ENCODE measurements around the gene CSAG1. TPM values are rescaled to one million over a fixed set of nuclear protein-coding genes. Genes with fewer than 3 reads are reported as not detected.
"Not testable (repeated sequence)": the region's sequence is repeated elsewhere in the genome, so short reads cannot be mapped to it uniquely, and the experiment has no call there.

CSAG1 gene, protein sequence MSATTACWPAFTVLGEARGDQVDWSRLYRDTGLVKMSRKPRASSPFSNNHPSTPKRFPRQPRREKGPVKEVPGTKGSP
- total RNA-seq: not detected

DNA sequence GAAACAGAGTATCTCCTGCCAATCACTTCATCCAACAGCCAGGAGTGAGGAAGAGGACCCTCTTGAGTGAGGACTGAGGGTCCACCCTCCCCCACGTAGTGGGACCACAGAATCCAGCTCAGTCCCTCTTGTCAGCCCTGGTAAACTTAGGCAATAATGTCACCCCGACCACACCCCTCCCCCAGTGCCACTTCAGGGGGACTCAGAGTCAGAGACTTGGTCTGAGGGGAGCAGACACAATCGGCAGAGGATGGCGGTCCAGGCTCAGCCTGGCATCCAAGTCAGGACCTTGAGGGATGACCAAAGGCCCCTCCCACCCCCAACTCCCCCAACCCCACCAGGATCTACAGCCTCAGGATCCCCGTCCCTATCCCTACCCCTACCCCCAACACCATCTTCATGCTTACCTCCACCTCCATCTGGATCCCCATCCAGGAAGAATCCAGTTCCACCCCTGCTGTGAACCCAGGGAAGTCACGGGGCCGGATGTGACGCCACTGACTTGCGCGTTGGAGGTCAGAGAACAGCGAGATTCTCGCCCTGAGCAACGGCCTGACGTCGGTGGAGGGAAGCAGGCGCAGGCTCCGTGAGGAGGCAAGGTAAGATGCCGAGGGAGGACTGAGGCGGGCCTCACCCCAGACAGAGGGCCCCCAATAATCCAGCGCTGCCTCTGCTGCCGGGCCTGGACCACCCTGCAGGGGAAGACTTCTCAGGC lies at the start of gene CSAG1, which contains the start of gene MAGEA12:
Gene CSAG1, minus strand, starts transcription at position 461 of the 715 bp plus-strand sequence. CDS start 1,261 bp downstream, outside the sequence.
Gene MAGEA12, plus strand, starts transcription at position 497 of the 715 bp plus-strand sequence. CDS start 2,405 bp downstream, outside the sequence.
- Mint-ChIP-seq H3K27ac (no peak within 1 kb of the TSS), H3K9me3 (no peaks in the 10 kb centered on the region), H3K4me3 (no peak within 1 kb of the TSS), H3K36me3 (no peaks in the 10 kb centered on the region), H3K27me3 (peaks cover 3% of the 10 kb centered on the region), H3K4me1 (ENCODE audit: low read depth) (no peaks in the 10 kb centered on the region)
- POLR2A ChIA-PET: no interaction called here
- CTCF ChIA-PET: no interaction called here
- no peak for DNase-seq
- intact Hi-C loops (cut with micrococcal nuclease): no loop called here

DNA sequence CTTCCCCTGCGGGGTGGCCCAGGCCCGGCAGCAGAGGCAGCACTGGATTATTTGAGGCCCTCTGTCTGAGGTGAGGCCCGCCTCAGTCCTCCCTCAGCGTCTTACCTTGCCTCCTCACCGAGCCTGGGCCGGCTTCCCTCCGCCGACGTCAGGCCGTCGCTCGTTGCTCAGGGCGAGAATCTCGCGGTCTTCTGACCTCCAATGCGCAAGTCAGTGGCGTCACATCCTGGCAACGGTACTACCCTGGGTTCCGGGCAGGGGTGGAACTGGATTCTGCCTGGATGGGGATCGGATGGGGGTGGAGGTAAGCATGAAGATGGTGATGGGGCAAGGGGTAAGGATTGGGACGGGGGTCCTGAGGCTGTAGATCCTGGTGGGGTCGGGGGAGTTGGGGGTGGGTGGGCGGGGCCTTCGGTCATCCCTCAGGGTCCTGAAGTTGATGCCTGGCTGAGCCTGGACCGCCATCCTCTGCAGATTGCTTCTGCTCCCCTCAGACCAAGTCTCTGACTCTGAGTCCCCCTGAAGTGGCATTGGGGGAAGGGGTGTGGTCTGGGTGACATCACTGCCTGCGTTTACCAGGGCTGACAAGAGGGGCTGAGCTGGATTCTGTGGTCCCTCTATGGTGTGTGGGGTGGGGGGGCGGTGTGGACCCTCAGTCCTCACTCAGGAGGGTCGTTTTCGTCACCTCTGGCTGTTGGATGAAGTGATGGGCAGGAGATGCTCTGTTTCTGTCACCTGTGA lies 36.2 kb upstream of the CSAG1 start, which contains the start of gene MAGEA6:
Gene MAGEA6, minus strand, starts transcription at position 141 of the 741 bp plus-strand sequence. CDS start 2,039 bp downstream, outside the sequence.
- H3K4me1 Mint-ChIP-seq (ENCODE audit: low read depth); H3K4me3 Mint-ChIP-seq; DNase-seq; H3K36me3 Mint-ChIP-seq; POLR2A ChIA-PET; intact Hi-C loops (cut with micrococcal nuclease); H3K27ac Mint-ChIP-seq; CTCF ChIA-PET; H3K9me3 Mint-ChIP-seq; H3K27me3 Mint-ChIP-seq: not testable (repeated sequence)

DNA sequence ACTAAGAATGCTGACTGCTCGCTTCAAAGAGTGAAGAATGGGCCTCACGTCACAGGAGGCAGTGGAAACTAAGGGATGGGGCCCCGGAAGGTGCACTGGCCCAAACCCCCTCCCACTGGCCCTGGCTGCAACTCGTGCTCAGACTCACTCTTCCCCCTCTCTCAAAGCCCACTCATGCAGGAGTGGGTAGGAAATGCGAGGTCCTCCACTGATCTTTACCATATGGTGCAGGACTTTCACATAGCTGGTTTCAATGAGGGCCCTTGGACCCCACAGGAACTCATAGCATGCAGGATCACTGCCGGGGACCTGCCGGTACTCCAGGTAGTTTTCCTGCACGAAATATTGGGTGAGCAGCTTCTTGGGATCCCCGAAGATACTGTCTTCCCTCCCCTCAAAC lies 33.0 kb upstream of the CSAG1 start:
- H3K27ac Mint-ChIP-seq; H3K27me3 Mint-ChIP-seq; H3K9me3 Mint-ChIP-seq; H3K4me1 Mint-ChIP-seq (ENCODE audit: low read depth); POLR2A ChIA-PET; intact Hi-C loops (cut with micrococcal nuclease); H3K36me3 Mint-ChIP-seq; H3K4me3 Mint-ChIP-seq; DNase-seq; CTCF ChIA-PET: not testable (repeated sequence)

DNA sequence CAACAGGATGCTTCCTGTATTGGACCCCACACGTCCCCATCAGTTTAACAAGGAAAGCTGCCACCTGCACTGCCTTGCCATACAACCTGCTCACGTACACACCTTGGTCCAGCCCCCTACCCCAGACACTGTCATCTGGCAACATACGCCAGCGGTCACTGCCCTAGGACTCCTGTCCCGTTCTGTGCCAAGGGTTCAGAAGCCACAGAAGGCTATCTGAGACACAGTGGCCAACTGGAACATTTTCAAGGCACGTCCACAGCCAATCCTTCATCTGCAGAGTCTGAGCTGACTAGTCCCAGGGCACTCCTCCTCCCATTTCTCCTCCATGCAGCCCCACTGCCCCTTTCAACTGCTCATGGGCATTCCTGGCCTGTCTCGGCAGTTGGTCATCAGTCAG lies 28.1 kb upstream of the CSAG1 start:
- H3K4me3 Mint-ChIP-seq; CTCF ChIA-PET; H3K4me1 Mint-ChIP-seq (ENCODE audit: low read depth); H3K9me3 Mint-ChIP-seq; intact Hi-C loops (cut with micrococcal nuclease); H3K27me3 Mint-ChIP-seq; DNase-seq; H3K27ac Mint-ChIP-seq; POLR2A ChIA-PET; H3K36me3 Mint-ChIP-seq: not testable (repeated sequence)

DNA sequence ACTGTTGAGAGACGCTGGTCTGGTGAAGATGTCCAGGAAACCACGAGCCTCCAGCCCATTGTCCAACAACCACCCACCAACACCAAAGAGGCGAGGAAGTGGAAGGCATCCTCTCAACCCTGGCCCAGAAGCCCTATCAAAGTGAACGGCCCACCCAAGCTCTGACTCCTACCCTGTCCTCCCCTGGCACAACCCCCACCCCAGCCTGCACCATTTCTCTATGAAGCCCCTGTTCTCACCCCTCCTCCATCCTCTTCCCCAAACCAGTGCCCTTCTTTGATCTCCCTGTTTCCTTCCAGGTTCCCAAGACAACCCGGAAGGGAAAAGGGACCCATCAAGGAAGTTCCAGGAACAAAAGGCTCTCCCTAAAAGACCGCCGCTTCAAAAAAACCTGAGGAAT lies 26.0 kb upstream of the CSAG1 start:
- H3K36me3 Mint-ChIP-seq; CTCF ChIA-PET; H3K4me3 Mint-ChIP-seq; H3K4me1 Mint-ChIP-seq (ENCODE audit: low read depth); H3K9me3 Mint-ChIP-seq; H3K27ac Mint-ChIP-seq; H3K27me3 Mint-ChIP-seq; intact Hi-C loops (cut with micrococcal nuclease); POLR2A ChIA-PET; DNase-seq: not testable (repeated sequence)

DNA sequence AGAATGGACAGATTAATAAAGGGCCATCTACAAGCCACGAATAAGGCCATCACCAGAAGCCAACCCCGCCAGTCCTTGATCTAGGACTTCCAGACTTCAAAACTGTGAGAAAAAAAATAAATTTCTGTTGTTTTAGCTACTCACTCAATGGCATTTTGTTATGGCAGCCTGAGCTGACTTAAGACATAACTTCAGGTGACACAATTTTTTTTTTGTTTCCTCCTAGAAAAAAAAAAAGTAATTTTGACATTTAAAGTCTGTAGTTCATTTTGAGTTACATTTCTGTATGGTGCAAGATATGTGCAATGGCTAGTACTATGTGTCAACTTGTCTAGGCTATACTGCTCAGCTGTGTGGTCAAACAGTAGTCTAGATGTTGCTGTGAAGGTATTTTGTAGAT lies 25.4 kb upstream of the CSAG1 start, which contains the start of gene CSAG3:
Gene CSAG3, plus strand, starts transcription at position 301 of the 400 bp plus-strand sequence.
- DNase-seq; H3K4me3 Mint-ChIP-seq; intact Hi-C loops (cut with micrococcal nuclease); H3K27ac Mint-ChIP-seq; H3K36me3 Mint-ChIP-seq; H3K27me3 Mint-ChIP-seq; H3K9me3 Mint-ChIP-seq; H3K4me1 Mint-ChIP-seq (ENCODE audit: low read depth); CTCF ChIA-PET; POLR2A ChIA-PET: not testable (repeated sequence)

DNA sequence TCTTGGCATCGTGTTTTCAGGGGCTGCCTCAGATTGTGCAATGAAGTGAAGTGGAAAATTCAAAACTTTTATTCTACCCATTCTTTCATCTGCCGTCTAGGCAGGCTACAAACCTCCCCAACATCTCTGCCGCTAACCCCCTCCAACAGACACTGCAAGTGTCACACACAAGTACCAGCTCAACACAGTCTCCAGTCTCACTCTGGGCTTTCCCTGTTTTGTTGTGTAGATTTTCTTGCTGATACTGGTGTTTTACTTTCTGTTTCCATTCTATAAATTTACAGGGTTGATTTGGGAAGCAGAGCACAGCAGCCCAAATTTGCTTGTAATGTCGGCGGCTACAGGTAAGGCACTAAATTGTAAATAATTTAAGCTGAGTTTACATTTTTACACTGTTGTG lies 21.4 kb upstream of the CSAG1 start:
- H3K9me3 Mint-ChIP-seq; H3K36me3 Mint-ChIP-seq; POLR2A ChIA-PET; CTCF ChIA-PET; H3K4me3 Mint-ChIP-seq; intact Hi-C loops (cut with micrococcal nuclease); H3K27ac Mint-ChIP-seq; H3K4me1 Mint-ChIP-seq (ENCODE audit: low read depth); H3K27me3 Mint-ChIP-seq; DNase-seq: not testable (repeated sequence)

DNA sequence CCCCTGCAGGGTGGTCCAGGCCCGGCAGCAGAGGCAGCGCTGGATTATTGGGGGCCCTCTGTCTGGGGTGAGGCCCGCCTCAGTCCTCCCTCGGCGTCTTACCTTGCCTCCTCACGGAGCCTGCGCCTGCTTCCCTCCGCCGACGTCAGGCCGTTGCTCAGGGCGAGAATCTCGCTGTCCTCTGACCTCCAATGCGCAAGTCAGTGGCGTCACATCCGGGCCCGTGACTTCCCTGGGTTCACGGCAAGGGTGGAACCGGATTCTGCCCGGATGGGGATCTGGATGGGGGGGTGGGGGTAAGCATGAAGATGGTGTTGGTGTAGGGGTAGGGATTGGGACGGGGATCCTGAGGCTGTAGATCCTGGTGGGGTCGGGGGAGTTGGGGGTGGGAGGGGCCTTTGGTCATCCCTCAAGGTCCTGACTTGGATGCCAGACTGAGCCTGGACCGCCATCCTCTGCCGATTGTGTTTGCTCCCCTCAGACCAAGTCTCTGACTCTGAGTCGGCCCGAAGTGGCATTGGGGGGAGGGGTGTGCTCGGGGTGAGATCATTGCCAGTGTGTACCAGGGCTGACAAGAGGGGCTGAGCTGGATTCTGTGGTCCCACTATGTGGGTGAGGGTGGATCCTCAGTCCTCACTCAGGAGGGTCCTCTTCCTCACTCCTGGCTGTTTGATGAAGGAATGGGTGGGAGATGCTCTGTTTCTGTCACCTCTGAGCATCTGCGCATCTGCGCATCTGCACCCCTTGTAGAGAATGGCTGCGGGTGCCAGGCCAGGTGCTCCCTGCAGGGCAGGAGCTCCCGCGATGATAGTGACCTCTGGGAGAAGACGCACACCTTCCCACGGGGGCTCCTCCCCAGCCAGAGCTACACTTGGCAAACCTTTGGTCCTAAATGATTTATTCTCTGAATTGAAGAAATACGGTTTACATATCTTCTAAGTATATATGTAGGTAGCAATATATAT lies 20.4 kb upstream of the CSAG1 start, which contains the start of gene MAGEA2:
Gene MAGEA2, minus strand, starts transcription at position 157 of the 965 bp plus-strand sequence. CDS start 2,479 bp downstream, outside the sequence.
- H3K36me3 Mint-ChIP-seq; H3K27me3 Mint-ChIP-seq; DNase-seq; POLR2A ChIA-PET; H3K4me1 Mint-ChIP-seq (ENCODE audit: low read depth); H3K9me3 Mint-ChIP-seq; CTCF ChIA-PET; H3K4me3 Mint-ChIP-seq; intact Hi-C loops (cut with micrococcal nuclease); H3K27ac Mint-ChIP-seq: not testable (repeated sequence)

DNA sequence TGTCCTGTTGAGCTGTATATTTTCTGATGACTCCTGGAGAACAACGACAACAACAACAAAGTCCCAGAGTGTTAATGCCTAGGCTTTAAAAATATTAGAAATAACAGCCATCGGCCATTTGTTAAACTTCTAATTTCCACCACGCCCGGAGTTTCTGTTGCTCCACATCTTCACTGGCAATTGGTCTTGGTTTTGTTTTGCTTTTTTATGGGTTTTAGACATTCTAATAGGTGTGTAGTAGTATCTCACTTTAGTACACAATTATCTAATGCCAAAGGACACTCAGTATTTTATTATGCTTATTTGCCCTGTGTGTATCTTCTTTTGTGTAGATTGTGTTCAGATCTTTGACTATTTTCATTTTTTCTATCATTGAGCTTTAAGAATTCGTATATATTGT lies 5.0 kb upstream of the CSAG1 start:
- no peak for DNase-seq
- H3K9me3 Mint-ChIP-seq: no peaks in the 10 kb centered on the region
- ChIA-PET CTCF (no interaction called here), POLR2A (no interaction called here)
- no peaks in the 10 kb centered on the region for H3K4me1 Mint-ChIP-seq (ENCODE audit: low read depth)
- H3K36me3 Mint-ChIP-seq: no peaks in the 10 kb centered on the region
- no peak overlapping the region for H3K27ac Mint-ChIP-seq
- H3K27me3 Mint-ChIP-seq: no peaks in the 10 kb centered on the region
- no peak overlapping the region for H3K4me3 Mint-ChIP-seq
- intact Hi-C loops (cut with micrococcal nuclease): no loop called here

DNA sequence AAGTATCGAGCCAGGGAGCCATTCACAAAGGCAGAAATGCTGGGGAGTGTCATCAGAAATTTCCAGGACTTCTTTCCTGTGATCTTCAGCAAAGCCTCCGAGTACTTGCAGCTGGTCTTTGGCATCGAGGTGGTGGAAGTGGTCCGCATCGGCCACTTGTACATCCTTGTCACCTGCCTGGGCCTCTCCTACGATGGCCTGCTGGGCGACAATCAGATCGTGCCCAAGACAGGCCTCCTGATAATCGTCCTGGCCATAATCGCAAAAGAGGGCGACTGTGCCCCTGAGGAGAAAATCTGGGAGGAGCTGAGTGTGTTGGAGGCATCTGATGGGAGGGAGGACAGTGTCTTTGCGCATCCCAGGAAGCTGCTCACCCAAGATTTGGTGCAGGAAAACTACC lies 3.0 kb upstream of the CSAG1 start:
- CTCF ChIA-PET; H3K4me3 Mint-ChIP-seq; intact Hi-C loops (cut with micrococcal nuclease): not testable (repeated sequence)

DNA sequence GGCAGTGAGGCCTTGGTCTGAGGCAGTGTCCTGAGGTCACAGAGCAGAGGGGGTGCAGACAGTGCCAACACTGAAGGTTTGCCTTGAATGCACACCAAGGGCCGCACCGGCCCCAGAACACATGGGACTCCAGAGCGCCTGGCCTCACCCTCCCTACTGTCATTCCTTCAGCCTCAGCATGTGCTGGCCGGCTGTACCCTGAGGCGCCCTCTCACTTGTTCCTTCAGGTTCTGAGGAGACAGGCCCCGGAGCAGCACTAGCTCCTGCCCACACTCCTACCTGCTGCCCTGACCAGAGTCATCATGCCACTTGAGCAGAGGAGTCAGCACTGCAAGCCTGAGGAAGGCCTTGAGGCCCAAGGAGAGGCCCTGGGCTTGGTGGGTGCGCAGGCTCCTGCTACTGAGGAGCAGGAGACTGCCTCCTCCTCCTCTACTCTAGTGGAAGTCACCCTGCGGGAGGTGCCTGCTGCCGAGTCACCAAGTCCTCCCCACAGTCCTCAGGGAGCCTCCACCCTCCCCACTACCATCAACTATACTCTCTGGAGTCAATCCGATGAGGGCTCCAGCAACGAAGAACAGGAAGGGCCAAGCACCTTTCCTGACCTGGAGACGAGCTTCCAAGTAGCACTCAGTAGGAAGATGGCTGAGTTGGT lies 2.5 kb upstream of the CSAG1 start:
- POLR2A ChIA-PET: no interaction called here
- no peak for DNase-seq
- Mint-ChIP-seq H3K4me1 (ENCODE audit: low read depth) (no peaks in the 10 kb centered on the region), H3K4me3 (no peak overlapping the region), H3K9me3 (no peaks in the 10 kb centered on the region), H3K27me3 (no peaks in the 10 kb centered on the region), H3K27ac (no peak overlapping the region), H3K36me3 (no peaks in the 10 kb centered on the region)
- intact Hi-C loops (cut with micrococcal nuclease): no loop called here
- CTCF ChIA-PET: no interaction called here

More for the DNA sequence above, 3.0 kb upstream of the CSAG1 start:
- POLR2A ChIA-PET; H3K9me3 Mint-ChIP-seq; H3K4me1 Mint-ChIP-seq (ENCODE audit: low read depth); H3K36me3 Mint-ChIP-seq; H3K27me3 Mint-ChIP-seq; H3K27ac Mint-ChIP-seq; DNase-seq: not testable (repeated sequence)

All from activated CD4-positive, alpha-beta memory T cell treated with anti-CD3 and anti-CD28 coated beads for 36 hours (primary cell).